ENCODE data around the gene FBXL7.

Gene FBXL7

GRCh38 chr5:15502208-15502607, 2.2 kb downstream of the FBXL7 start:
- no peak for DNase-seq

- no peak for DNase-seq
Measured at GRCh38 chr5:15506146-15506545, 6.2 kb downstream of the FBXL7 start.

- no peak for DNase-seq
Measured at GRCh38 chr5:15506897-15507296, 6.9 kb downstream of the FBXL7 start.

GRCh38 chr5:15510092-15510491, 10.1 kb downstream of the FBXL7 start:
- no peak for DNase-seq

GRCh38 chr5:15510831-15511230, 10.9 kb downstream of the FBXL7 start:
- no peak for DNase-seq

GRCh38 chr5:15513431-15513830, 13.5 kb downstream of the FBXL7 start:
- DNase-seq = no peak

- DNase-seq = no peak
Measured at GRCh38 chr5:15513911-15514310, 13.9 kb downstream of the FBXL7 start.

GRCh38 chr5:15515229-15515628, 15.2 kb downstream of the FBXL7 start:
- DNase-seq = no peak

- DNase-seq = no peak
Measured at GRCh38 chr5:15516486-15516885, 16.5 kb downstream of the FBXL7 start.

- no peak for DNase-seq
Measured at GRCh38 chr5:15518786-15519185, 18.8 kb downstream of the FBXL7 start.

GRCh38 chr5:15520856-15521255, 20.9 kb downstream of the FBXL7 start:
- no peak for DNase-seq

- DNase-seq = no peak
Measured at GRCh38 chr5:15521381-15522186, 21.6 kb downstream of the FBXL7 start.

- DNase-seq = no peak
Measured at GRCh38 chr5:15522187-15522520, 22.2 kb downstream of the FBXL7 start.

- no peak for DNase-seq
Measured at GRCh38 chr5:15524712-15525111, 24.7 kb downstream of the FBXL7 start.

- no peak for DNase-seq
Measured at GRCh38 chr5:15525703-15526275, 25.8 kb downstream of the FBXL7 start.

- no peak for DNase-seq
Measured at GRCh38 chr5:15526413-15526812, 26.4 kb downstream of the FBXL7 start.

- no peak for DNase-seq
Measured at GRCh38 chr5:15528476-15528875, 28.5 kb downstream of the FBXL7 start.

- no peak for DNase-seq
Measured at GRCh38 chr5:15529013-15529412, 29.0 kb downstream of the FBXL7 start.

- DNase-seq = no peak
Measured at GRCh38 chr5:15529821-15530220, 29.8 kb downstream of the FBXL7 start.

- DNase-seq = no peak
Measured at GRCh38 chr5:15533129-15533893, 33.3 kb downstream of the FBXL7 start.

GRCh38 chr5:15535938-15536337, 36.0 kb downstream of the FBXL7 start:
- no peak for DNase-seq

GRCh38 chr5:15538516-15538915, 38.5 kb downstream of the FBXL7 start:
- DNase-seq = no peak

- DNase-seq = no peak
Measured at GRCh38 chr5:15539951-15540350, 40.0 kb downstream of the FBXL7 start.

- DNase-seq = no peak
Measured at GRCh38 chr5:15544039-15544438, 44.1 kb downstream of the FBXL7 start.
